OCI-LY3 (cell line): ENCODE results near the gene UBE2L3.
A peak's percentile ranks its signal among the peaks of the same experiment; 100 is the strongest.

Experiments used
- H2AFZ ChIP-seq: fragments of 200-600, 300-600 bp; shearing (Covaris generic); 2 replicates; pipeline ENCODE4 v1.6.0; 2014; ENCODE audit warnings: antibody characterized with exemption, low read depth, low read length
- H3K27ac ChIP-seq: fragments of 200-600, 300-600 bp; sonication (generic); 2 replicates; pipeline ENCODE4 v1.5.1; 2014; ENCODE audit warnings: mild to moderate bottlenecking, low read length, moderate library complexity, mixed read lengths
- H3K27me3 ChIP-seq: fragments of 200-600, 300-600 bp; sonication (generic); 2 replicates; pipeline ENCODE4 v1.6.1; 2014; ENCODE audit warnings: low read depth, low read length, mixed read lengths
- H3K36me3 ChIP-seq: fragments of 200-600, 300-600 bp; sonication (generic); replicated peaks from 2 replicates; pipeline ENCODE3; 2014; ENCODE audit warnings: low read depth, low read length, mixed read lengths
- H3K4me1 ChIP-seq: fragments of 300-600, 200-600 bp; sonication (generic); 2 replicates; pipeline ENCODE4 v1.6.1; 2014; ENCODE audit warnings: low read length, mixed read lengths
- H3K4me2 ChIP-seq: fragments of 200-600, 300-600 bp; sonication (generic); 2 replicates; pipeline ENCODE4 v1.6.1; 2014; ENCODE audit warnings: low read length, mixed read lengths
- H3K4me3 ChIP-seq: fragments of 300-600, 200-600 bp; sonication (generic); 2 replicates; pipeline ENCODE4 v1.5.1; 2014; ENCODE audit warnings: antibody characterized with exemption, mild to moderate bottlenecking, low read length, moderate library complexity
- H3K79me2 ChIP-seq: fragments of 300-600, 200-600 bp; shearing (Covaris generic); 2 replicates; pipeline ENCODE4 v1.6.1; 2014; ENCODE audit warnings: mild to moderate bottlenecking, low read length, mixed read lengths
- H3K9ac ChIP-seq: fragments of 300-600, 200-600 bp; shearing (Covaris generic); 2 replicates; pipeline ENCODE4 v1.6.0; 2014; ENCODE audit warnings: mild to moderate bottlenecking, low read length, moderate library complexity
- H3K9me3 ChIP-seq: fragments of 200-600, 300-600 bp; shearing (Covaris generic); 2 replicates; pipeline ENCODE4 v1.6.1; 2014; ENCODE audit warnings: low read length, mixed read lengths; ENCODE audit not compliant: insufficient read depth
- H4K20me1 ChIP-seq: fragments of 200-600, 300-600 bp; sonication (generic); 2 replicates; pipeline ENCODE4 v1.6.1; 2016; ENCODE audit warnings: low read length, mixed read lengths; ENCODE audit not compliant: insufficient read depth
- CTCF ChIP-seq: fragments of 200-600, 300-600 bp; sonication (generic); IDR thresholded peaks from 2 replicates; pipeline ENCODE4 v1.5.1; 2014; ENCODE audit warnings: antibody characterized with exemption, low read length, low read depth
- EZH2phosphoT487 ChIP-seq: fragments of 200-600 bp; shearing (Covaris generic); IDR thresholded peaks from 2 replicates; pipeline ENCODE4 v1.6.1; 2018; ENCODE audit warnings: antibody characterized with exemption, mixed run types, low read depth

The UBE2L3 gene

DNA sequence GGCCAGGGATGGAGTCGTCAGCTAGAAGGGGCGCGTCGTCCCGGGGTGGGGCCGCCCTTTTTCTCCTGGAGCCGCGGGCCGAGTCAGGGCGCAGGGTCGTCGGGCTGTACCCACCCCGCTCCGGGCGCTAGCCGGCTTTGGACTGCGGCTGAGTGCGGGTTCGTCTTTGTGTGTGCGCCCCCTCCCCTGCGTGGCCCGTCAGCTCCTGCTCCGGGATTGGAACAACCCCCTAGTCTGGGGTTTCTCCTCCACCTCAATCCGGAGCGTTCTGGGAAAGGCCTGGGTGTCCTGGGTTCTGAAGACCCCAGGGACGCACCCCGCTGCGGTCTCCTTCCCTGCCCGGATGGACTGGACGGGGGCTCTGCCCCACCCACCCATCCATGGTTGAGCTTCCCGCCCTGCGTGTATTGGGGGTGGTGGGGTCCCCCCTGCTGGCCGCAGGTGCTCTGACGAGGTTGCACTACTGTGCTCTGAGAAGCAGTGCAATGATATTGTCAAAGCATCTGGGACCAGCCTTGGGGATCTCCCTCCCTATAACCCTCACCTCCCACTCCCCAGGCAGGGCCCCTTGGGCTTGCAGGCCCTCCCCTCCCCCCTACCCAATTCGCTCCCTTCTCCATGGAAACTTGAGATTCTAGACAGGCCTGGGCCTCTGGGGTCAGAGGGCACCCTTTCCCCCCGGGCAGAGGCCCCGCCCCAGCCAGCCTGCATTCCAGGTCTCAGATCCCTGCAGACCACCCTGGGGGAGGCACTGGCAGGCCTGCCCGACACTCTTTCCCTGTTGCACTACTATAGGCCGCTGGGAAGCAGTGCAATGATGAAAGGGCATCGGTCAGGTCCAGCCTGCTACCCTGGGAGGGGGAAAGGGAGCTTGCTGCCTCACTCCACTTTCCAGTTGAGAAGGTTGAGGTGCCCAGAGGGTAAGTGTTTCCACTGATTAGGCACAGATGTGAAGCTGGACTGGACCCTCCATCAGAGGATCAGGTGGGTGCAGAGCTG, 85.3 kb downstream of the UBE2L3 start:
- TF ChIP-seq CTCF (no peak; the same call in 1 of the 2 replicates), EZH2phosphoT487 (no peak)
- Histone ChIP-seq H2AFZ (peak overlapping the region; percentile 23; the same call in 1 of the 2 replicates), H4K20me1 (no peaks in the 10 kb centered on the region), H3K79me2 (peaks cover 13% of the 10 kb centered on the region), H3K9ac (peak overlapping the region; percentile 90), H3K4me1 (peaks cover 19% of the 10 kb centered on the region), H3K36me3 (peaks cover 13% of the 10 kb centered on the region), H3K4me2 (peak overlapping the region; percentile 97), H3K9me3 (no peaks in the 10 kb centered on the region), H3K4me3 (peak overlapping the region; percentile 79), H3K27me3 (no peaks in the 10 kb centered on the region), H3K27ac (peak overlapping the region; percentile 10; the same call in 1 of the 2 replicates)

DNA sequence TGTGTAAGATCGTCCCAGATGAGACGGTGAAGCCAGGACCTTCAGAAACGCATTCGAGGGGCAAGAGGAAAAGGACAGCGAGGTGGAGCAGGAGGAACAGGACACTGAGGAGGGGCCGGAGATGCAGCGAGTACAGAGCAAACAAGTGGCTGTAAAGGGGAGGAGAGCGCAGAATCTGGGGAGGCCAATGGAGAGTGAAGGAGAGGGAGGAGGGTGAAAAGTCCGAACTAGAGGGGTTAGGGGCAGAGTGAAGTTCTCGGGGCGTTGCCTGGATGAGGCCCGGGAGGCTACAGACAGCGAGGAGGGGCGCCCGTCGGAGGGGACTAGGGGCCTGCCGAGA, 89.5 kb downstream of the UBE2L3 start:
- no peak overlapping the region for H3K27ac ChIP-seq
- H3K4me2 ChIP-seq: peak overlapping the region; percentile 95
- no peak for TF ChIP-seq CTCF
- no peak for TF ChIP-seq EZH2phosphoT487
- H3K79me2 ChIP-seq: peaks cover 13% of the 10 kb centered on the region
- H3K4me3 ChIP-seq: peak overlapping the region; percentile 83
- peaks cover 10% of the 10 kb centered on the region for H3K36me3 ChIP-seq
- peak overlapping the region; percentile 29; the same call in 1 of the 2 replicates for H3K9ac ChIP-seq
- H3K27me3 ChIP-seq: no peaks in the 10 kb centered on the region
- no peaks in the 10 kb centered on the region for H3K9me3 ChIP-seq
- H3K4me1 ChIP-seq: peaks cover 16% of the 10 kb centered on the region
- H4K20me1 ChIP-seq: no peaks in the 10 kb centered on the region
- peak overlapping the region; percentile 35; the same call in 1 of the 2 replicates for H2AFZ ChIP-seq

- H3K4me2 ChIP-seq: peak overlapping the region; percentile 95
- peak overlapping the region; percentile 65 for H3K9ac ChIP-seq
- H3K4me1 ChIP-seq: peaks cover 16% of the 10 kb centered on the region
- H2AFZ ChIP-seq: peak overlapping the region; percentile 48; the same call in 1 of the 2 replicates
- peak overlapping the region; percentile 83 for H3K4me3 ChIP-seq
- no peaks in the 10 kb centered on the region for H3K9me3 ChIP-seq
- H3K36me3 ChIP-seq: peaks cover 10% of the 10 kb centered on the region
- H4K20me1 ChIP-seq: no peaks in the 10 kb centered on the region
- 0 out of 2 replicates have a peak overlapping the region, but pooled peaks have one; percentile 3 for H3K27ac ChIP-seq
- TF ChIP-seq EZH2phosphoT487: no peak
- no peak for TF ChIP-seq CTCF
- H3K27me3 ChIP-seq: no peaks in the 10 kb centered on the region
- peaks cover 9% of the 10 kb centered on the region for H3K79me2 ChIP-seq
These were observed 90.0 kb downstream of the UBE2L3 start for GRCh38 chr22:21657360-21658032.
